Smooth muscle cell of the brain vasculature (primary cell): ENCODE data around the gene APH1A.
"Not testable (repeated sequence)": the region's sequence is repeated elsewhere in the genome, so short reads cannot be mapped to it uniquely, and the experiment has no call there.

ENCODE experiments used
- DNase-seq: peaks from one replicate; pipeline ENCODE4 v3.0.0-alpha.2; 2012; ENCODE audit warnings: low read depth, low spot score

The APH1A gene

GRCh38 chr1:150233359-150234308 is 35.2 kb downstream of the APH1A start:
- no peak for DNase-seq

GRCh38 chr1:150232921-150233320 is 35.9 kb downstream of the APH1A start:
- not testable (repeated sequence) for DNase-seq

- not testable (repeated sequence) for DNase-seq
Measured at GRCh38 chr1:150228246-150228645, 40.6 kb downstream of the APH1A start.

- DNase-seq: no peak
Measured at GRCh38 chr1:150227228-150227627, 41.6 kb downstream of the APH1A start.

- no peak for DNase-seq
Measured at GRCh38 chr1:150226486-150226885, 42.3 kb downstream of the APH1A start.

GRCh38 chr1:150225546-150225945 is 43.3 kb downstream of the APH1A start:
- no peak for DNase-seq

DNA sequence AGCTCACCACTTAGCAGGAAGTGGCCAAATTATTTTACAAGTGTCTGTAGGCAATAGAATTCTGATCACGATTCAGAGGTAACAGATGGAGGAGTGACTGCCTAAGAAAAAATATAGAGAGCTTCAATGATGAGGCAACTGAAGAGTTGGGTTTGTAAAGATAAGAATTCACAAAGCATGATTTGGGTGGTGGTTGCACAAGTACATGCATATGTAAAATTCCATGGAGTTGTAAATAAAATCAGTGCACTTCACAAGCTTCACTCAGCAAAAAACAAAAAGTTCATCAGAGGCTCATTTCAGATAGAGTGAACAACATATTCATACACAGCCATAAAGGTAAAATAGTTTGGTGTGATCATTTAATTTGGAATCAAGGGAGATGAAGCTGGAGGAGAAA is 43.8 kb downstream of the APH1A start:
- DNase-seq: no peak

DNA sequence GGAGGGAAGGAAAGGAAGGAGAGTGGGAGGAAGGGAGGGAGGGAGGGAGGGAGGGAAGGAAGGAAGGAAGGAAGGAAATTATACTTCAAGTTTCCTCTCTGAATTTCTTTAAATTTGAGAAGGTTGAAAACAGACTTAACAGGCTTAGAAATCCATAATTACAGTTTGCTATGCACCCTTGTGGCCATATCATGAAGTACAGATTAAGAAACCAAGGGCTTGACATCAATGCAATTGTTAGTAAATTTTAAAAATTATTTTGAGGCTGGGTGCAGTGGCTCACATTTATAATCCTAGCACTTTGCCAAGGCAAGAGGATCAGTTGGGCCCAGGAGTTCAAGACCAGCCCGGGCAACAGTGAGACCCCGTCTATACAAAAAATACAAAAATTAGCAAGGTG is 47.3 kb downstream of the APH1A start:
- no peak for DNase-seq

GRCh38 chr1:150215855-150216254 is 53.0 kb downstream of the APH1A start:
- not testable (repeated sequence) for DNase-seq
